PFSK-1 (cell line): ENCODE data around the gene WDR33.

Experiments
- FOXP2 ChIP-seq: optimal IDR thresholded peaks from 2 replicates; pipeline ENCODE3; 2011; ENCODE audit warnings: borderline replicate concordance, control low read depth, inconsistent platforms; ENCODE audit not compliant: insufficient read depth; ENCODE audit errors: extremely low read length, extremely low read depth
- POLR2AphosphoS5 ChIP-seq: IDR thresholded peaks from 2 replicates; pipeline ENCODE4 v1.6.1; 2012; ENCODE audit warnings: low read depth, mild to moderate bottlenecking, control low read depth, low read length, moderate library complexity
- SIN3A ChIP-seq: IDR thresholded peaks from 2 replicates; pipeline ENCODE4 v1.6.1; 2012; ENCODE audit warnings: mild to moderate bottlenecking, low read length, moderate library complexity, borderline replicate concordance; ENCODE audit not compliant: insufficient read depth
- TAF1 ChIP-seq: IDR thresholded peaks from 2 replicates; pipeline ENCODE4 v1.6.1; 2012; ENCODE audit warnings: low read length, control low read depth, borderline replicate concordance; ENCODE audit not compliant: insufficient read depth
- TF ChIP-seq, protein P1 (sequence below), 2 experiments: IDR thresholded peaks; 2 replicates each; pipeline versions ENCODE4 v1.6.1 to v1.8.0; 2011 to 2012; ENCODE audit warnings: low read depth in 2 of 2, low read length in 2 of 2, control low read depth in 1 of 2, inconsistent platforms in 1 of 2, mild to moderate bottlenecking in 1 of 2, moderate library complexity in 1 of 2; ENCODE audit not compliant: insufficient read depth in 1 of 2

The WDR33 gene

DNA sequence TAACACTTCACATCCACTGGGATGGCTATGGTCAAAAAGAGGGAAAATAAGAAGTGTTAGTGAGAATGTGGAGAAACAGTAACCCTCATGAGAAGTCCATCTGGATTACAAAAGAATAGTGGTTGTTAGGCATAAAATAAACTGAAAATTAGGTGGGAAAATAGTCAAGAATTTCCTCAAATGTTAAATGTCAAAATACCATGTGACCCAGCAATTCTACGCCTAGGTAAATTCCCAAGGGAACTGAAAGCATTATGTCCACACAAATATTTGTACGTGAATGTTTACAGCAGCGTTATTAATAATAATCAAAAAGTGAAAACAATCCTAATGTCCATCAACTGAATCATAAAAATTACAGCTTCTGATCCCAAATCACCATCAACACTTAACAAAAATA lies 11.0 kb downstream of the WDR33 start:
- TF ChIP-seq, protein P1, sequence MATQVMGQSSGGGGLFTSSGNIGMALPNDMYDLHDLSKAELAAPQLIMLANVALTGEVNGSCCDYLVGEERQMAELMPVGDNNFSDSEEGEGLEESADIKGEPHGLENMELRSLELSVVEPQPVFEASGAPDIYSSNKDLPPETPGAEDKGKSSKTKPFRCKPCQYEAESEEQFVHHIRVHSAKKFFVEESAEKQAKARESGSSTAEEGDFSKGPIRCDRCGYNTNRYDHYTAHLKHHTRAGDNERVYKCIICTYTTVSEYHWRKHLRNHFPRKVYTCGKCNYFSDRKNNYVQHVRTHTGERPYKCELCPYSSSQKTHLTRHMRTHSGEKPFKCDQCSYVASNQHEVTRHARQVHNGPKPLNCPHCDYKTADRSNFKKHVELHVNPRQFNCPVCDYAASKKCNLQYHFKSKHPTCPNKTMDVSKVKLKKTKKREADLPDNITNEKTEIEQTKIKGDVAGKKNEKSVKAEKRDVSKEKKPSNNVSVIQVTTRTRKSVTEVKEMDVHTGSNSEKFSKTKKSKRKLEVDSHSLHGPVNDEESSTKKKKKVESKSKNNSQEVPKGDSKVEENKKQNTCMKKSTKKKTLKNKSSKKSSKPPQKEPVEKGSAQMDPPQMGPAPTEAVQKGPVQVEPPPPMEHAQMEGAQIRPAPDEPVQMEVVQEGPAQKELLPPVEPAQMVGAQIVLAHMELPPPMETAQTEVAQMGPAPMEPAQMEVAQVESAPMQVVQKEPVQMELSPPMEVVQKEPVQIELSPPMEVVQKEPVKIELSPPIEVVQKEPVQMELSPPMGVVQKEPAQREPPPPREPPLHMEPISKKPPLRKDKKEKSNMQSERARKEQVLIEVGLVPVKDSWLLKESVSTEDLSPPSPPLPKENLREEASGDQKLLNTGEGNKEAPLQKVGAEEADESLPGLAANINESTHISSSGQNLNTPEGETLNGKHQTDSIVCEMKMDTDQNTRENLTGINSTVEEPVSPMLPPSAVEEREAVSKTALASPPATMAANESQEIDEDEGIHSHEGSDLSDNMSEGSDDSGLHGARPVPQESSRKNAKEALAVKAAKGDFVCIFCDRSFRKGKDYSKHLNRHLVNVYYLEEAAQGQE (IDR thresholded peaks at IDR 0.05; ENCODE audit: insufficient read depth in 1 of 2, low read depth in 2 of 2, low read length in 2 of 2) = no peak
- TF ChIP-seq FOXP2 (no peak), POLR2AphosphoS5 (no peak), SIN3A (no peak), TAF1 (no peak)

DNA sequence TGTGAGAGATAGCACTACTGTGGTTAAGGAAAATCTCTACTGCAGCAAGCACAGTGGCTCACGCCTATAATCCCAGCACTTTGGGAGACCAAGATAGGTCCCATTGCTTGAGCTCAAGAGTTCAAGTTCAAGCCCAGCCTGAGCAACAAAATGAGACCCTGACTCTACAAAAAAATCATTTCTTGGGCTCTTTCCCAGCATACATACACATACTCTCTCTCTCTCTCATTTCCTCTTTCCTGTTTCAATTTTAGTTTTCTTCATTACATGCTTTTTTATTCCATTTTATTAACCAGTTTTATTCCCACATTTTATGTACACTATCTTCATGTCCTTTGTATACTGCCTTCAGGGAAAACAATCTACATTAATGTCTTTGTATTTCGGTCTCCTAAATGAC lies 14.6 kb downstream of the WDR33 start:
- no peak for TF ChIP-seq FOXP2
- TF ChIP-seq TAF1 = no peak
- no peak for TF ChIP-seq POLR2AphosphoS5
- no peak for TF ChIP-seq SIN3A
- TF ChIP-seq, protein P1 (IDR thresholded peaks at IDR 0.05; ENCODE audit: insufficient read depth in 1 of 2, low read depth in 2 of 2, low read length in 2 of 2) = no peak

DNA sequence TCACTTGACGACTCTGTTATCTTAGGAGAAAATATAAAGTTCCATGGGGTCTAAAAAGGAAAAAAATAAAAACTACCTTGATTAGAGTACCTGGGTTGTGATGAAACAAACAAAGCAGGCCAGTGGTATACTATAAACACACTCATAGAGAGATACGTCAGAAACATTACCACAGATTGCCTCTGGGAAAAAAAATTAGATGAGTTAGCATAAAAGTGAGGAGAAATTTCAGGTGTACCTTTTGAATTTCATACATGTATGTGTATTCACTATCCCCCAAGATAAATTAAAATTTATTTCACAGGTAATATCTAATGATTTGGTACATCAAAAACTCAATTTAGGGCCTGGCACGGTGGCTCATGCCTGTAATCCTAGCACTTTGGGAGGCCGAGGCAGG lies 18.2 kb downstream of the WDR33 start:
- TF ChIP-seq SIN3A (no peak), POLR2AphosphoS5 (no peak)

DNA sequence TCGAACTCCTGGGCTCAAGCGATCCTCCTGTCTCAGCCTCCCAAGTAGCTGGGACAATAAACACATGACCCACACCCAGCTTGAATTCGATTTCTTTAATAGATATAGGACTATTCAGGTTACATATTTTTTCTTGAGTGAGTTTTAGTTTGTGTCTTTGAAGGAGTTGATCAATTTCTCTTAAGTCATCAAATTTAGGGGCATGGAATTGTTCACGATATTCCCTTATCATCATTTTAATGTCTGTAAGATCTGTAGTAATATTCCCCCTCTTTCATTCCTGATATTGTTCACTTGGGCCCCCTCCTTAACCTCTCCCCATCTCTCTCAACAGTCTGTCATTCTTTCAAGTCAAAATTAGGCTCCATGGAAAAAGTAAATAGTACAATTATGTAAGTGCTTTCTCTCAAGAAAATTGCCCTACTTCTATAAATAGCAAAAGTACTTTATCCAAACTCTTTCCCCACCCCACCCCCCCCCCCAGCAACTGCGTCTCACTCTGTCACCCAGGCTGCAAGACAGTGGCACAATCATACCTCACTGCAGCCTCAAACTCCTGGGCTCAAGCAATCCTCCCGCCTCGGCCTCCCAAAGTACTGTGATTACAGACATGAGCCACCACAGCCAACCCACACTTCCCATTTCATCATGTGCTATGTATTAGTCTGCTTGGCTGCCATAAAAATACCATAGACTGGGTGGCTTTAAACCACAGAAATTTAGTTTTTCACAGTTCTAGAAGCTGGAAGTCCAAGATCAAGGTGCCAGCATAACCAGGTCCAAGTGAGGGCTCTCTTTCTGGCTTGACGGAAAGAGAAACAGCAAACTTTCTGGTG lies 20.1 kb downstream of the WDR33 start:
- no peak for TF ChIP-seq POLR2AphosphoS5

DNA sequence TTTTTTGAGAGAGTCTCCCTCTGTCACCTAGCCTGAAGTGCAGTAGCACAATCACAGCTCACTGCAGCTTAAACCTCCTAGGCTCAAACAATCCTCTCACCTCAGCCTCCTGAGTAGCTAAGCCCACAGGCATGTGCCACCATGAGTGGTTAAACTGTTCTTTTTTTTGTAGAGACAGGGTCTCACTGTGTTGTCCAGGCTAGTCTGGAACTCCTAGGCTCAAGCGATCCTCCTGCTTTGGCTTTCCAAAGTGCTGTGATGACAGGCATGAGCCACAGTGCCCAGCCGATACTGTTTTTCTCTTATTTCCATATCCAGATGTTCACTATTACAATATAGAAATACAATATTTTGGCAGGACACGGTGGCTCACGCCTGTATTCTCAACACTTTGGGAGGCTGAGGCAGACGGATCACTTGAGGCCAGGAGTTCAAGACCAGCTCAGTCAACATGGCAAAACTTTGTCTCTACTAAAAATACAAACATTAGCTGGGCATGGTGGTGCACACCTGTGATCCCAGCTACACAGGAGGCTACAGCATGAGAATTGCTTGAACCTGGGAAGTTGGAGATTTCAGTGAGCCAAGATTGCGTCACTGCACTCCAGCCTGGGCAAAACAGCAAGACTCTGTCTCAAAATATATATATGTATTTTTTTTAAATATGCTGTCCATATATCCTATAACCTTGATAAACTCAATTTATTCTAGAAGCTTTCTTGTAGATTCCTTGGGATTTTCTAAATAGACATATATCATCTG lies 24.7 kb downstream of the WDR33 start:
- no peak for TF ChIP-seq FOXP2
- TF ChIP-seq POLR2AphosphoS5 = no peak
- TF ChIP-seq TAF1 = no peak
- no peak for TF ChIP-seq SIN3A
- TF ChIP-seq, protein P1 (IDR thresholded peaks at IDR 0.05; ENCODE audit: insufficient read depth in 1 of 2, low read depth in 2 of 2, low read length in 2 of 2) = no peak

DNA sequence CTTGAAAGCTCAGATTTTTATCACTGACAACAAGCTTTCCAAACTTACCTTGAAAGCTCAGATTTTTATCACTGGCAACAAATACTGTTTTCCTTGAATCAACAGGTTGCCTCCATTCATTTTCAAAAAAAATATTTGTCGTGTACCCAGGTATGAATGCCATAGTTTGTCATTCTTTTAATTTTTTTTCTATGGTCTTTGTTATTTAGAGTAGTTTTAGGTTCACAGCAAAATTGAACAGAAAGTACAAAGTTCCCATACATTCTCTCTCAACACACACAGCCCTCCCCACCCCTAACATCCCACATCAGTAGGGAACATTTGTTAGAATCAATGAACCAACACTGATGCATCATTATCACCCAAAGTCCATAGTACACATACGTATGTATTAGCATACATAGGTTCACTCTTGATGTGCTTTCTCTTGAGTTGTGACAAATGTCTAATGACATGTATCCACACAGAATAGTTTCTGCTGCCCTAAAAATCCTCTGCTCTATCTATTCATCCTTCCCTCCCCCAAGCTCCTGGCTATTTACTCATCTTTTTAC lies 25.9 kb downstream of the WDR33 start:
- TF ChIP-seq SIN3A = no peak
- no peak for TF ChIP-seq FOXP2
- TF ChIP-seq POLR2AphosphoS5 = no peak
- TF ChIP-seq TAF1 = no peak
- TF ChIP-seq, protein P1 (IDR thresholded peaks at IDR 0.05; ENCODE audit: insufficient read depth in 1 of 2, low read depth in 2 of 2, low read length in 2 of 2) = no peak
